IMR-90 (cell line): Measurements from ENCODE around the gene TENM3. TPM values are rescaled to one million over a fixed set of nuclear protein-coding genes. Genes with fewer than 3 reads are reported as not detected.

Experiments used
- ATAC-seq: fragments of 200-7000 bp; cut with Tn5 transposase; 2 replicates; pipeline ENCODE4 v1.9.1; 2020; ENCODE audit warnings: low read depth, mild to moderate bottlenecking, moderate library complexity
- BruUV-seq: library from RNA; stranded (reverse); fragments of 400-500 nt; replicated peaks from 2 replicates; lab custom pipeline; 2021; lab: Mats Ljungman, UMichigan
- CTCF ChIA-PET: fragments of 300-600 bp; formaldehyde crosslinking; extraction: SDS; loops from one replicate; lab custom pipeline; 2021; ENCODE audit warnings: antibody characterized with exemption; lab: Yijun Ruan, JAX
- POLR2A ChIA-PET: fragments of 300-600 bp; sonication (Branson Sonifier 250); formaldehyde crosslinking; loops from one replicate; lab custom pipeline; 2022; ENCODE audit warnings: antibody characterized with exemption; ENCODE audit not compliant: unreplicated experiment; lab: Charles Lee
- DNase-seq: peaks from one replicate; pipeline ENCODE4 v3.0.0; 2013
- H2AFZ ChIP-seq: replicated peaks from 2 replicates; pipeline ENCODE3; 2013; ENCODE audit warnings: low read length, mild to moderate bottlenecking; ENCODE audit not compliant: poor library complexity
- H2AK5ac ChIP-seq: 2 replicates; pipeline ENCODE4 v1.6.1; 2013; ENCODE audit warnings: low read depth, low read length, inconsistent platforms
- H2AK9ac ChIP-seq: replicated peaks from 2 replicates; pipeline ENCODE3; 2013; ENCODE audit warnings: mild to moderate bottlenecking, low read depth, low read length, moderate library complexity; ENCODE audit not compliant: poor library complexity
- H2BK120ac ChIP-seq: 2 replicates; pipeline ENCODE4 v1.6.1; 2013; ENCODE audit warnings: low read depth, low read length, inconsistent platforms
- H2BK15ac ChIP-seq: 3 replicates; pipeline ENCODE4 v1.6.1; 2013; ENCODE audit warnings: low read depth, low read length, inconsistent platforms
- H2BK20ac ChIP-seq: 2 replicates; pipeline ENCODE4 v1.6.1; 2013; ENCODE audit warnings: low read depth, mild to moderate bottlenecking, inconsistent platforms, low read length, moderate library complexity
- H2BK5ac ChIP-seq: 2 replicates; pipeline ENCODE4 v1.6.1; 2013; ENCODE audit warnings: mild to moderate bottlenecking, low read depth, low read length, inconsistent platforms; ENCODE audit not compliant: poor library complexity, severe bottlenecking
- H3K14ac ChIP-seq: replicated peaks from 2 replicates; pipeline ENCODE4 v1.6.1; 2013; ENCODE audit warnings: low read depth, low read length, inconsistent platforms
- H3K18ac ChIP-seq: 2 replicates; pipeline ENCODE4 v1.6.1; 2013; ENCODE audit warnings: low read depth, low read length, control low read depth
- H3K23ac ChIP-seq: 2 replicates; pipeline ENCODE4 v1.6.1; 2013; ENCODE audit warnings: low read depth, low read length, inconsistent platforms
- H3K27ac ChIP-seq: 2 replicates; pipeline ENCODE4 v1.5.1; 2013; ENCODE audit warnings: mild to moderate bottlenecking, control low read depth, low read length; ENCODE audit not compliant: insufficient read depth
- H3K27me3 ChIP-seq: 2 replicates; pipeline ENCODE4 v1.6.1; 2013; ENCODE audit warnings: low read length; ENCODE audit not compliant: control insufficient read depth, insufficient read depth
- H3K36me3 ChIP-seq: 2 replicates; pipeline ENCODE4 v1.6.1; 2013; ENCODE audit warnings: low read length, mixed read lengths; ENCODE audit not compliant: control insufficient read depth, insufficient read depth
- H3K4ac ChIP-seq: 2 replicates; pipeline ENCODE4 v1.6.1; 2013; ENCODE audit warnings: low read depth, low read length, inconsistent platforms
- H3K4me1 ChIP-seq: 2 replicates; pipeline ENCODE4 v1.6.1; 2013; ENCODE audit warnings: low read length, mixed read lengths; ENCODE audit not compliant: control insufficient read depth, insufficient read depth
- H3K4me2 ChIP-seq: 2 replicates; pipeline ENCODE4 v1.6.1; 2013; ENCODE audit warnings: low read depth, mild to moderate bottlenecking, control low read depth, low read length, moderate library complexity
- H3K4me3 ChIP-seq: 2 replicates; pipeline ENCODE4 v1.5.1; 2013; ENCODE audit warnings: low read depth, mild to moderate bottlenecking, control low read depth, low read length, moderate library complexity; ENCODE audit not compliant: insufficient read depth
- H3K56ac ChIP-seq: 2 replicates; pipeline ENCODE4 v1.6.1; 2013; ENCODE audit warnings: low read length, inconsistent platforms; ENCODE audit not compliant: insufficient read depth; ENCODE audit errors: extremely low read depth
- H3K79me1 ChIP-seq, 2 experiments: 2 replicates each; pipeline ENCODE4 v1.6.1; 2013; ENCODE audit warnings: low read length in 2 of 2, inconsistent platforms in 1 of 2, low read depth in 1 of 2
- H3K9ac ChIP-seq: 2 replicates; pipeline ENCODE4 v1.6.1; 2013; ENCODE audit warnings: low read depth, low read length, control low read depth
- H3K9me1 ChIP-seq: 2 replicates; pipeline ENCODE4 v1.6.1; 2013; ENCODE audit warnings: low read length, inconsistent platforms; ENCODE audit not compliant: insufficient read depth
- H3K9me3 ChIP-seq: 2 replicates; pipeline ENCODE4 v1.6.1; 2013; ENCODE audit warnings: low read length; ENCODE audit not compliant: control insufficient read depth, insufficient read depth
- H4K20me1 ChIP-seq: 2 replicates; pipeline ENCODE4 v1.6.1; 2013; ENCODE audit warnings: low read length, inconsistent platforms; ENCODE audit not compliant: insufficient read depth
- H4K5ac ChIP-seq: 2 replicates; pipeline ENCODE4 v1.6.1; 2013; ENCODE audit warnings: mild to moderate bottlenecking, low read depth, low read length, control low read depth
- H4K8ac ChIP-seq, 2 experiments: 2 replicates each; pipeline ENCODE4 v1.6.1; 2013; ENCODE audit warnings: low read depth in 2 of 2, low read length in 2 of 2, control low read depth in 1 of 2, inconsistent platforms in 1 of 2
- H4K91ac ChIP-seq: 2 replicates; pipeline ENCODE4 v1.6.1; 2013; ENCODE audit warnings: low read depth, low read length, inconsistent platforms; ENCODE audit not compliant: insufficient read depth
- CEBPB ChIP-seq: IDR thresholded peaks from 2 replicates; pipeline ENCODE4 v1.6.1; 2012; ENCODE audit warnings: low read depth, low read length, improper control_type of control experiment
- CHD1 ChIP-seq: IDR thresholded peaks from 2 replicates; pipeline ENCODE4 v1.6.1; 2012; ENCODE audit warnings: low read depth, low read length, improper control_type of control experiment
- WGBS, 2 experiments: methylation state at CpG; one replicate each; pipeline versions ENCODE4 v1.1.5 to v1.1.7; 2013; ENCODE audit warnings: missing lambda C conversion rate in 2 of 2; ENCODE audit not compliant: insufficient read length in 1 of 2; ENCODE audit errors: extremely low coverage in 2 of 2; 5-methylcytosine and 5-hydroxymethylcytosine counted together
- dilution Hi-C: fragments of 300-500 bp; cut with HindIII; formaldehyde crosslinking; loops from one replicate; pipeline ENCODE4 v1.14.3; 2018; ENCODE audit warnings: low sequenced_read_pairs; ENCODE audit not compliant: unreplicated experiment
- in situ Hi-C: fragments of 300-500 bp; cut with MboI; formaldehyde crosslinking; loops from 3 replicates; pipeline ENCODE4 v1.14.3; 2019; ENCODE audit warnings: low sequenced_read_pairs, inconsistent platforms, mixed read lengths
- intact Hi-C: fragments of 100-400 bp; cut with micrococcal nuclease; formaldehyde crosslinking; loops from 2 replicates; pipeline ENCODE4 v1.10.0; 2022
- polyA plus RNA-seq, 3 experiments: library from polyadenylated mRNA; depleted of rRNA; stranded (reverse); fragments of >200 nt; gene quantifications; 2 replicates each; pipeline ENCODE4 v1.2.3, GENCODE V29; 2012; ENCODE audit warnings: low replicate concordance in 1 of 3
- total RNA-seq: library from RNA; depleted of rRNA; stranded (reverse); fragments of >200 nt; gene quantifications from 2 replicates; pipeline ENCODE4 v1.2.3, GENCODE V29; 2012
- TF ChIP-seq, protein P1 (sequence below): conservative IDR thresholded peaks from 2 replicates; pipeline ENCODE4 v1.5.1; 2012; ENCODE audit warnings: mild to moderate bottlenecking, low read depth, low read length, improper control_type of control experiment
- TF ChIP-seq, protein P2 (sequence below): fragments of 150-350 bp; IDR thresholded peaks from 2 replicates; pipeline ENCODE4 v1.6.1; 2017; ENCODE audit warnings: mild to moderate bottlenecking, antibody characterized with exemption, low read length, low read depth

Gene TENM3
- total and polyA plus RNA-seq, 2 of the 4 experiments (the other 2 are of a cell fraction) = 29.9 to 173 TPM

DNA sequence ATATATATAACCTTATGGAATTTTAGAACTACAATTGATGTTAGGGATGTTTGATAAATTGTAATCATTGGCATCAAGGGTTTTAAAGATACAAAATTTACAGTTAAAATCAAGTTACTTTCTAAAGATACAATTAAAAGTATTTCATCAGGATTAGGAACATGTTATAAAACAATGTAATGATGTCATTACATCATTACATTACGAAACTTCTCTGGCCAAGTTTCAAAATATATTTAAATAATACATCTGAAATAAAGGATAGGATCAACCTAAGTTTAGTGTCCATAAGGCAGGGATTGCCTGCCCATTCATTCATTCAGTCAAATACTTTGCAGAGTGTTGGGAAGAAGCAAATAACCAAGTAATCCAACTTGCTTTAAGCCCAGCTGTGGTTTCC, 75.1 kb downstream of the TENM3 start:
- intact Hi-C loops = no loop called here
- in situ Hi-C loops = no loop called here
- Histone ChIP-seq H3K18ac (no peak overlapping the region), H2BK5ac (no peak overlapping the region), H2BK120ac (no peak overlapping the region), H2AK9ac (no peak overlapping the region), H3K4me1 (no peaks in the 10 kb centered on the region), H3K36me3 (no peaks in the 10 kb centered on the region), H4K20me1 (no peaks in the 10 kb centered on the region), H3K9me1 (no peaks in the 10 kb centered on the region), H3K56ac (no peak overlapping the region), H4K5ac (no peak overlapping the region), H2AFZ (no peak overlapping the region), H3K14ac (no peak overlapping the region), H4K91ac (no peak overlapping the region), H2AK5ac (no peak overlapping the region), H2BK20ac (no peak overlapping the region), H3K9ac (no peak overlapping the region), H3K9me3 (no peaks in the 10 kb centered on the region), H2BK15ac (no peak overlapping the region), H3K23ac (no peak overlapping the region), H3K4ac (no peak overlapping the region), H3K4me3 (no peak overlapping the region), H3K27me3 (no peaks in the 10 kb centered on the region), H4K8ac (no peak overlapping the region), H3K27ac (no peak overlapping the region), H3K79me1 (no peaks in the 10 kb centered on the region), H3K4me2 (no peak overlapping the region)
- no TSS peak for BruUV-seq
- DNase-seq = peak; percentile 41
- ChIA-PET CTCF (no interaction called here), POLR2A (no interaction called here)
- TF ChIP-seq CEBPB (peak; percentile 62), CHD1 (no peak)
- TF ChIP-seq, protein P1, sequence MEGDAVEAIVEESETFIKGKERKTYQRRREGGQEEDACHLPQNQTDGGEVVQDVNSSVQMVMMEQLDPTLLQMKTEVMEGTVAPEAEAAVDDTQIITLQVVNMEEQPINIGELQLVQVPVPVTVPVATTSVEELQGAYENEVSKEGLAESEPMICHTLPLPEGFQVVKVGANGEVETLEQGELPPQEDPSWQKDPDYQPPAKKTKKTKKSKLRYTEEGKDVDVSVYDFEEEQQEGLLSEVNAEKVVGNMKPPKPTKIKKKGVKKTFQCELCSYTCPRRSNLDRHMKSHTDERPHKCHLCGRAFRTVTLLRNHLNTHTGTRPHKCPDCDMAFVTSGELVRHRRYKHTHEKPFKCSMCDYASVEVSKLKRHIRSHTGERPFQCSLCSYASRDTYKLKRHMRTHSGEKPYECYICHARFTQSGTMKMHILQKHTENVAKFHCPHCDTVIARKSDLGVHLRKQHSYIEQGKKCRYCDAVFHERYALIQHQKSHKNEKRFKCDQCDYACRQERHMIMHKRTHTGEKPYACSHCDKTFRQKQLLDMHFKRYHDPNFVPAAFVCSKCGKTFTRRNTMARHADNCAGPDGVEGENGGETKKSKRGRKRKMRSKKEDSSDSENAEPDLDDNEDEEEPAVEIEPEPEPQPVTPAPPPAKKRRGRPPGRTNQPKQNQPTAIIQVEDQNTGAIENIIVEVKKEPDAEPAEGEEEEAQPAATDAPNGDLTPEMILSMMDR = no peak
- TF ChIP-seq, protein P2, sequence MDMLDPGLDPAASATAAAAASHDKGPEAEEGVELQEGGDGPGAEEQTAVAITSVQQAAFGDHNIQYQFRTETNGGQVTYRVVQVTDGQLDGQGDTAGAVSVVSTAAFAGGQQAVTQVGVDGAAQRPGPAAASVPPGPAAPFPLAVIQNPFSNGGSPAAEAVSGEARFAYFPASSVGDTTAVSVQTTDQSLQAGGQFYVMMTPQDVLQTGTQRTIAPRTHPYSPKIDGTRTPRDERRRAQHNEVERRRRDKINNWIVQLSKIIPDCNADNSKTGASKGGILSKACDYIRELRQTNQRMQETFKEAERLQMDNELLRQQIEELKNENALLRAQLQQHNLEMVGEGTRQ = no peak
- whole genome bisulfite sequencing, 2 experiments = no CpG with 5 or more reads among the region's 1 CpG
- dilution Hi-C loops = no loop called here
- ATAC-seq = no peak
